ENCODE results near the gene TMEM82. TPM values are rescaled to one million over a fixed set of nuclear protein-coding genes. Genes with fewer than 3 reads are reported as not detected.

TMEM82 gene
- polyA plus RNA-seq, 1 of the 3 experiments (the other 2 are of a cell fraction) = not detected

GRCh38 chr1:15728937-15729657 is 13.2 kb upstream of the TMEM82 start:
- 90% methylated on average over 11 of the region's 22 CpGs for WGBS (ENCODE audit: low lambda C conversion rate)
- no peak overlapping the region for H3K4me3 ChIP-seq (ENCODE audit: low read depth in 2 of 2, low read length in 1 of 2)
- no peaks in the 10 kb centered on the region for H3K9me2 ChIP-seq

More at GRCh38 chr1:15728937-15729657, 13.2 kb upstream of the TMEM82 start:
- no peak overlapping the region for H3K27ac ChIP-seq (ENCODE audit: low read depth in 2 of 2, low read length in 1 of 2)
- H3K79me2 ChIP-seq (ENCODE audit: insufficient read depth) = no peaks in the 10 kb centered on the region
- TF ChIP-seq IRF3 (IDR thresholded peaks at IDR 0.05; ENCODE audit: low read depth, low read length) (no peak), REST (IDR thresholded peaks at IDR 0.05; ENCODE audit: low read depth, low read length) (no peak), POLR2AphosphoS5 (IDR thresholded peaks at IDR 0.05; ENCODE audit: low read depth, low read length) (no peak), GATA2 (CRISPR knock-in tag; IDR thresholded peaks at IDR 0.05) (no peak), JUND (IDR thresholded peaks at IDR 0.05) (no peak), TCF12 (IDR thresholded peaks at IDR 0.05) (no peak), RAD21 (IDR thresholded peaks at IDR 0.05; ENCODE audit: low read length) (no peak), USF2 (IDR thresholded peaks at IDR 0.05; ENCODE audit: borderline replicate concordance, low read depth, low read length) (no peak), CHD2 (IDR thresholded peaks at IDR 0.05; ENCODE audit: low read length, partially characterized antibody) (no peak), RFX5 (IDR thresholded peaks at IDR 0.05; ENCODE audit: low read length) (no peak), RCOR1 (IDR thresholded peaks at IDR 0.05; ENCODE audit: low read length) (no peak)
- TF ChIP-seq, protein P1, sequence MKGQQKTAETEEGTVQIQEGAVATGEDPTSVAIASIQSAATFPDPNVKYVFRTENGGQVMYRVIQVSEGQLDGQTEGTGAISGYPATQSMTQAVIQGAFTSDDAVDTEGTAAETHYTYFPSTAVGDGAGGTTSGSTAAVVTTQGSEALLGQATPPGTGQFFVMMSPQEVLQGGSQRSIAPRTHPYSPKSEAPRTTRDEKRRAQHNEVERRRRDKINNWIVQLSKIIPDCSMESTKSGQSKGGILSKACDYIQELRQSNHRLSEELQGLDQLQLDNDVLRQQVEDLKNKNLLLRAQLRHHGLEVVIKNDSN (IDR thresholded peaks at IDR 0.05; ENCODE audit: borderline replicate concordance, low read depth) = no peak
- TF ChIP-seq, protein P2, sequence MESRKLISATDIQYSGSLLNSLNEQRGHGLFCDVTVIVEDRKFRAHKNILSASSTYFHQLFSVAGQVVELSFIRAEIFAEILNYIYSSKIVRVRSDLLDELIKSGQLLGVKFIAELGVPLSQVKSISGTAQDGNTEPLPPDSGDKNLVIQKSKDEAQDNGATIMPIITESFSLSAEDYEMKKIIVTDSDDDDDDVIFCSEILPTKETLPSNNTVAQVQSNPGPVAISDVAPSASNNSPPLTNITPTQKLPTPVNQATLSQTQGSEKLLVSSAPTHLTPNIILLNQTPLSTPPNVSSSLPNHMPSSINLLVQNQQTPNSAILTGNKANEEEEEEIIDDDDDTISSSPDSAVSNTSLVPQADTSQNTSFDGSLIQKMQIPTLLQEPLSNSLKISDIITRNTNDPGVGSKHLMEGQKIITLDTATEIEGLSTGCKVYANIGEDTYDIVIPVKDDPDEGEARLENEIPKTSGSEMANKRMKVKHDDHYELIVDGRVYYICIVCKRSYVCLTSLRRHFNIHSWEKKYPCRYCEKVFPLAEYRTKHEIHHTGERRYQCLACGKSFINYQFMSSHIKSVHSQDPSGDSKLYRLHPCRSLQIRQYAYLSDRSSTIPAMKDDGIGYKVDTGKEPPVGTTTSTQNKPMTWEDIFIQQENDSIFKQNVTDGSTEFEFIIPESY (IDR thresholded peaks at IDR 0.05; ENCODE audit: borderline replicate concordance, low read depth) = no peak
- TF ChIP-seq, protein P3, sequence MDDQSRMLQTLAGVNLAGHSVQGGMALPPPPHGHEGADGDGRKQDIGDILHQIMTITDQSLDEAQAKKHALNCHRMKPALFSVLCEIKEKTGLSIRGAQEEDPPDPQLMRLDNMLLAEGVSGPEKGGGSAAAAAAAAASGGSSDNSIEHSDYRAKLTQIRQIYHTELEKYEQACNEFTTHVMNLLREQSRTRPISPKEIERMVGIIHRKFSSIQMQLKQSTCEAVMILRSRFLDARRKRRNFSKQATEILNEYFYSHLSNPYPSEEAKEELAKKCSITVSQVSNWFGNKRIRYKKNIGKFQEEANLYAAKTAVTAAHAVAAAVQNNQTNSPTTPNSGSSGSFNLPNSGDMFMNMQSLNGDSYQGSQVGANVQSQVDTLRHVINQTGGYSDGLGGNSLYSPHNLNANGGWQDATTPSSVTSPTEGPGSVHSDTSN (IDR thresholded peaks at IDR 0.05) = no peak
- TF ChIP-seq, protein P4, sequence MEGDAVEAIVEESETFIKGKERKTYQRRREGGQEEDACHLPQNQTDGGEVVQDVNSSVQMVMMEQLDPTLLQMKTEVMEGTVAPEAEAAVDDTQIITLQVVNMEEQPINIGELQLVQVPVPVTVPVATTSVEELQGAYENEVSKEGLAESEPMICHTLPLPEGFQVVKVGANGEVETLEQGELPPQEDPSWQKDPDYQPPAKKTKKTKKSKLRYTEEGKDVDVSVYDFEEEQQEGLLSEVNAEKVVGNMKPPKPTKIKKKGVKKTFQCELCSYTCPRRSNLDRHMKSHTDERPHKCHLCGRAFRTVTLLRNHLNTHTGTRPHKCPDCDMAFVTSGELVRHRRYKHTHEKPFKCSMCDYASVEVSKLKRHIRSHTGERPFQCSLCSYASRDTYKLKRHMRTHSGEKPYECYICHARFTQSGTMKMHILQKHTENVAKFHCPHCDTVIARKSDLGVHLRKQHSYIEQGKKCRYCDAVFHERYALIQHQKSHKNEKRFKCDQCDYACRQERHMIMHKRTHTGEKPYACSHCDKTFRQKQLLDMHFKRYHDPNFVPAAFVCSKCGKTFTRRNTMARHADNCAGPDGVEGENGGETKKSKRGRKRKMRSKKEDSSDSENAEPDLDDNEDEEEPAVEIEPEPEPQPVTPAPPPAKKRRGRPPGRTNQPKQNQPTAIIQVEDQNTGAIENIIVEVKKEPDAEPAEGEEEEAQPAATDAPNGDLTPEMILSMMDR (IDR thresholded peaks at IDR 0.05) = no peak
- H3K9ac ChIP-seq = no peak overlapping the region
- no peak overlapping the region for H3K4me2 ChIP-seq
- no peak overlapping the region for H2AFZ ChIP-seq (ENCODE audit: low read depth)
- no peaks in the 10 kb centered on the region for H3K4me1 ChIP-seq (ENCODE audit: control insufficient read depth in 1 of 2, insufficient read depth in 2 of 2, low read depth in 1 of 2, low read length in 1 of 2)
- no peaks in the 10 kb centered on the region for H3K27me3 ChIP-seq (ENCODE audit: insufficient read depth)
- peaks cover 0 to 81% of the 10 kb centered on the region in 2 experiments for H3K36me3 ChIP-seq (replicated peaks in 1 of 2; ENCODE audit: control insufficient read depth in 1 of 2, insufficient read depth in 2 of 2, low read length in 1 of 2)
- H3F3A ChIP-seq (replicated peaks; ENCODE audit: insufficient read depth) = no peaks in the 10 kb centered on the region
- DNase-seq = no peak
- POLR2A ChIA-PET = no interaction called here
- H4K20me1 ChIP-seq (ENCODE audit: insufficient read depth) = no peaks in the 10 kb centered on the region
- no peaks in the 10 kb centered on the region for H3K9me3 ChIP-seq
- CTCF ChIA-PET = no interaction called here

Measured in SK-N-SH (cell line).